Dermis microvascular lymphatic vessel endothelial cell (primary cell): ENCODE data around the gene HLX. TPM values are rescaled to one million over a fixed set of nuclear protein-coding genes. Genes with fewer than 3 reads are reported as not detected.

ENCODE experiments used
- DNase-seq, 2 donors: peaks; one replicate each; pipeline versions ENCODE4 v3.0.0 to v3.0.0-alpha.2; 2010; ENCODE audit warnings: low read depth in 2 of 2
- total RNA-seq: library from RNA; depleted of rRNA; stranded (reverse); fragments of >200 nt; gene quantifications from 2 replicates; pipeline ENCODE4 v1.2.1, GENCODE V29; 2014

Gene HLX
- total RNA-seq, 1 donor from 2014 or later: 6.4 TPM

- no peak for DNase-seq
Observed at GRCh38 chr1:220921971-220922635, 42.9 kb downstream of the HLX start.

DNA sequence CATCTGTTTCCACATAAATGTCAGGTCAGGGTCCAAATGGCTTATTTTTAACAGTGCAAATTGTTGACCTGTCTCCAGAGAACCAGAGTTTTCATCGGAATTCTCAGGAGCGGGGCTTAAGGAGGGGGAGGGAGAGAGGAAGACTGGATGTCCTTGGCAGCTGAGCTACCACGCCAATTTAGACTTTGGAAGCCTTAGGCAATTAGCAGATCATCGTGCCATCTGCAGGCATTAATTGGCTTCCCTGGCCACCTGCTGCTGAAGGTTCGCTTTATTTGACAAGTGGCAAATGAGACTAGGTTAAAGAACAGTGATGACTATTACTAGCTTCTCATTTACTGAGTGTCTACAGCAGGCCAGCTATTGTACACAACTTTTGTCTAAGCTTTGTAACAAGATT lies 43.7 kb downstream of the HLX start:
- DNase-seq: no peak

- DNase-seq: no peak
Observed at GRCh38 chr1:220924331-220924970, 45.2 kb downstream of the HLX start.

- DNase-seq: no peak
Observed at GRCh38 chr1:220925707-220926106, 46.5 kb downstream of the HLX start.

GRCh38 chr1:220926146-220926545 lies 46.9 kb downstream of the HLX start:
- DNase-seq: no peak

DNA sequence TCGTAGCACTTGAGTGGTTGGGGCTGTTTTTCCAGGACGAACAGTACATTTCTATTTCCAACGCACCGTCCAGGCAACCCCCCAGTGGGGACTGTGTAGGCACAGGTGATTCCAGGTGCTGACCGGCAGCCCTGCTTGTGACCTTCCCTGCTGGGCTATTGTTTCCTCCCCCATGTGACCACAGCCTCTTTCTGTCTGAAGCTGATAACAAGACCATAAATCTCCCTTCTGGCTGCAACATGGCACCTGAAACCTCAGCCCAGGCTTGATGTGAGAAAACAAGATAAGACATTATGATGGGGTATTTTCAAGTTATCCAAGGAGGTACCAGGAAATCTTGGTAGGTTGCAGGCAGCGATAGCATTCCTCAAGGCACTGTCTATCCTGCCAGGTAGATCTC lies 48.2 kb downstream of the HLX start:
- DNase-seq: no peak

- DNase-seq: no peak
Observed at GRCh38 chr1:220928320-220928719, 49.1 kb downstream of the HLX start.

DNA sequence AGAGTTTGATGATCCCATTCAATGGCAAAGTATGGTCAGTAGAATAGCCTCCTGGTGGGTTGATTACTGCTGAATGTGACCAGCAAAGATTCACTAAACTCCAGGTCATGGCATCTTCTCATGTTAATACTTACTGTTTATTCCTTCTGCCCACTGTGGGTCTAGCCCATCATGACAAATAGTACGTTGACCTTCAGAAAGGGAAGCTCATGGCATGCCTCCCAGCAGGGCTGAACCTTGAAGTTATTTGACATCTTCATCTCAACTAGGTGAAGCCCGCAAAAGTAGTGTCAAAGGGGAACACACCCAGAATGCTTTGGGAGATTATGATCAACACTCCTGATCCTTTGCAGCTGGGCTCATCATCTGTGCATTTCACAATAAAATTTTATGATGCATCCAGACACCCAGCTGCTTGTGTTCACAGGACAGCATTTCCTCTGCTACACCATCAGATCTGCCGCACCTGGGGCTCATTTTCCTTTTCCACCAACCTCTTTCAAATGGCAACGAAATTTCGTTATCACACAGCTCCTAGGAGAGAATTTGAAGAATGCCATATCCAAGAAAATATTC lies 49.6 kb downstream of the HLX start:
- DNase-seq: no peak

DNA sequence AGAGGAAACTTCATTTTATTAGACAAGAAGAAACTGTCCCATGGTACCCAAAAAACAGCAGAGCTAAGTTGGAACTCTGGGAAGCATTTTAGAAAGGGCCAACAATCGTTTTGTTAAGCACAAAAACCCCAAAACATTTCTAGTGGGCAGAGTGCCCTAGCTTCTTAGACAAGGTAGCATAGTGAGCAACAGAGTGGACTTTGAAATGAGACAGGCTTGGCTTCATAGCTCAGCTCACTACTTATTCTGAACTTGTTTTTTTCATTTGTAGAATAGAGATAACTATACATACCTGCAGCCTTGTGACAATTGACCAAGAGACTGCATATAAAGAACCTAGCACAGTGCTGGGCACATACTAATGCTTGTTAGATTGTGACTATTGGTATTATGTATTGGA lies 50.1 kb downstream of the HLX start:
- DNase-seq: no peak

Other genes with a start within 250 kb of the HLX start
- 46.6 and 62.8 TPM in 2 replicates for gene C1orf115, start 189.1 kb upstream of the HLX start, total RNA-seq
- gene MTARC2, start 131.1 kb upstream of the HLX start, total RNA-seq: 8.6 and 12.6 TPM in 2 replicates
- gene MTARC1, start 92.5 kb upstream of the HLX start, total RNA-seq: 1.0 and 3.6 TPM in 2 replicates